Prostate gland (tissue), 2 donors: Measurements from ENCODE around the gene OST4. TPM values are rescaled to one million over a fixed set of nuclear protein-coding genes. Genes with fewer than 3 reads are reported as not detected.
A peak's percentile ranks its signal among the peaks of the same experiment; 100 is the strongest.

Experiments
- DNase-seq: peaks from one replicate; pipeline ENCODE4 v3.0.0-alpha.2; 2019; ENCODE audit warnings: low spot score
- H3K27ac ChIP-seq, 2 donors: fragments of 200-600 bp; sonication (generic); 2 replicates each; pipeline ENCODE4 v1.5.1; 2017 to 2019
- H3K27me3 ChIP-seq: fragments of 200-600 bp; sonication (generic); replicated peaks from 2 replicates; pipeline ENCODE4 v1.5.1; 2019; ENCODE audit not compliant: insufficient read depth
- H3K36me3 ChIP-seq, 2 donors: fragments of 200-600 bp; sonication (generic); 1 replicate in 1 of 2; 2 replicates in 1 of 2; pipeline versions ENCODE4 v1.5.1 to v1.8.1; 2017 to 2019
- H3K4me1 ChIP-seq: fragments of 200-600 bp; sonication (generic); replicated peaks from 2 replicates; pipeline ENCODE4 v1.5.1; 2019
- H3K4me3 ChIP-seq, 2 donors: fragments of 200-600 bp; sonication (generic); 2 replicates each; pipeline ENCODE4 v1.5.1; 2017 to 2019
- H3K9me3 ChIP-seq: fragments of 200-600 bp; sonication (generic); 2 replicates; pipeline ENCODE4 v1.5.1; 2017
- CTCF ChIP-seq, 4 experiments: fragments of 200-600 bp in 2 of 4; fragments of 450-650 bp in 2 of 4; sonication (generic) in 2 of 4; IDR thresholded peaks; 1 replicate in 3 of 4; 2 replicates in 1 of 4; pipeline ENCODE4 v1.5.1; 2016 to 2019; ENCODE audit warnings: antibody characterized with exemption in 4 of 4, mild to moderate bottlenecking in 2 of 4, moderate library complexity in 2 of 4
- POLR2A ChIP-seq: fragments of 450-650 bp; IDR thresholded peaks from one replicate; pipeline ENCODE4 v1.6.1; 2016; ENCODE audit warnings: antibody characterized with exemption, mild to moderate bottlenecking
- POLR2AphosphoS5 ChIP-seq: sonication (generic); formaldehyde crosslinking; IDR thresholded peaks from one replicate; pipeline ENCODE4 v1.6.1; 2017; ENCODE audit warnings: antibody characterized with exemption
- WGBS: methylation state at CpG from one replicate; pipeline ENCODE4 v1.1.5; 2018; 5-methylcytosine and 5-hydroxymethylcytosine counted together
- intact Hi-C: fragments of 100-400 bp; cut with DNase I; formaldehyde crosslinking; loops from one replicate; pipeline ENCODE4 v1.14.2; 2022
- total RNA-seq, 2 donors: library from RNA; depleted of rRNA; stranded (reverse); fragments of >200 nt; gene quantifications; one replicate each; pipeline ENCODE4 v1.1.0, GENCODE V29; 2016

Gene OST4
- total RNA-seq, 2 donors from 2014 or later, result 246 to 317 TPM

GRCh38 chr2:27081984-27082772 is 10.7 kb upstream of the OST4 start:
- H3K27ac ChIP-seq, result peak overlapping the region in 1 of 2 donors; percentile 82
- H3K9me3 ChIP-seq, result no peaks in the 10 kb centered on the region
- H3K27me3 ChIP-seq, result no peaks in the 10 kb centered on the region
- intact Hi-C loops, result loop anchor here (5.0 kb wide), 1 partner anchor 50 kb away; the partner anchor contains the start of gene TMEM214
- no peak overlapping the region for H3K4me3 ChIP-seq
- no peaks in the 10 kb centered on the region for H3K36me3 ChIP-seq
- TF ChIP-seq POLR2A (no peak), POLR2AphosphoS5 (no peak), CTCF (IDR thresholded peaks at IDR 0.05) (no peak)
- WGBS, result 88% methylated on average over 34 of the region's 38 CpGs
- no peak for DNase-seq
- H3K4me1 ChIP-seq, result peaks cover 7% of the 10 kb centered on the region

GRCh38 chr2:27080603-27080936 is 9.1 kb upstream of the OST4 start:
- Histone ChIP-seq H3K4me3 (peak overlapping the region; percentile 29 to 35), H3K27me3 (no peaks in the 10 kb centered on the region), H3K36me3 (no peaks in the 10 kb centered on the region), H3K4me1 (peaks cover 7% of the 10 kb centered on the region), H3K9me3 (no peaks in the 10 kb centered on the region), H3K27ac (peak overlapping the region; percentile 75 to 82)
- WGBS, result 88% methylated on average over 12 of the region's 14 CpGs
- intact Hi-C loops, result loop anchor here (5.0 kb wide), 1 partner anchor 48 kb away; the partner anchor contains the start of gene TMEM214
- TF ChIP-seq POLR2A (no peak), POLR2AphosphoS5 (no peak), CTCF (IDR thresholded peaks at IDR 0.05) (no peak)
- no peak for DNase-seq

- TF ChIP-seq POLR2AphosphoS5 (no peak), CTCF (IDR thresholded peaks at IDR 0.05) (no peak), POLR2A (no peak)
- H3K4me3 ChIP-seq, result peak overlapping the region; percentile 29 to 35
- 67% methylated on average over 7 of the region's 7 CpGs for whole genome bisulfite sequencing
- no peak for DNase-seq
- H3K4me1 ChIP-seq, result peaks cover 7% of the 10 kb centered on the region
- peak overlapping the region; percentile 75 to 82 for H3K27ac ChIP-seq
- intact Hi-C loops, result loop anchor here (5.0 kb wide), 1 partner anchor 48 kb away; the partner anchor contains the start of gene TMEM214
- no peaks in the 10 kb centered on the region for H3K9me3 ChIP-seq
- H3K36me3 ChIP-seq, result no peaks in the 10 kb centered on the region
- no peaks in the 10 kb centered on the region for H3K27me3 ChIP-seq
Observed at GRCh38 chr2:27080140-27080469, 8.7 kb upstream of the OST4 start.

GRCh38 chr2:27079233-27080139 is 8.0 kb upstream of the OST4 start:
- no peaks in the 10 kb centered on the region for H3K27me3 ChIP-seq
- TF ChIP-seq POLR2A (no peak), CTCF (IDR thresholded peaks at IDR 0.05) (no peak)
- no peaks in the 10 kb centered on the region for H3K36me3 ChIP-seq
- no peaks in the 10 kb centered on the region for H3K9me3 ChIP-seq
- WGBS, result 68% methylated on average over 14 of the region's 14 CpGs
- H3K4me3 ChIP-seq, result peak overlapping the region; percentile 29 to 35
- DNase-seq, result no peak
- intact Hi-C loops, result loop anchor here (2.0 to 10.0 kb wide), 3 partner anchors 29 to 735 kb away; partner anchors contain the start of genes ADGRF3, AGBL5, SELENOI and TMEM214
- H3K4me1 ChIP-seq, result peaks cover 7% of the 10 kb centered on the region
- H3K27ac ChIP-seq, result peak overlapping the region; percentile 75 to 82
